ENCODE results near the gene MRPS34.
"Not testable (repeated sequence)": the region's sequence is repeated elsewhere in the genome, so short reads cannot be mapped to it uniquely, and the experiment has no call there.

DNA sequence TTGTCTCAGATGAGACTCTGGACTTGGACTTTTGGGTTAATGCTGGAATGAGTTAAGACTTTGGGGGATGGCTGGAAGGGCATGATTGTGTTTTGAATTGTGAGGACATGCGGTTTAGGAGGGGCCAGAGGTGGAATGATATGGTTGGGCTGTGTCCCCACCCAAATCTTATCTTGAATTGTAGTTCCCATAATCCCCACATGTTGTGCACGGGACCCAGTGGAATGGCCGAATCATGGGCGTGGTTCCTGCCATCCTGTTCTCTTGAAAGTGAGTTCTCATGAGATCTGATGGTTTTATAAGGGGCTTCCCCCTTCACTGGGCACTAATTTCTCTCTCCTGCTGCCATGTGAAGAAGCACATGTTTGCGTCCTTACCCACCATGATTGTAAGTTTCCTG lies 26.3 kb upstream of the MRPS34 start:
- TF ChIP-seq, protein P1, sequence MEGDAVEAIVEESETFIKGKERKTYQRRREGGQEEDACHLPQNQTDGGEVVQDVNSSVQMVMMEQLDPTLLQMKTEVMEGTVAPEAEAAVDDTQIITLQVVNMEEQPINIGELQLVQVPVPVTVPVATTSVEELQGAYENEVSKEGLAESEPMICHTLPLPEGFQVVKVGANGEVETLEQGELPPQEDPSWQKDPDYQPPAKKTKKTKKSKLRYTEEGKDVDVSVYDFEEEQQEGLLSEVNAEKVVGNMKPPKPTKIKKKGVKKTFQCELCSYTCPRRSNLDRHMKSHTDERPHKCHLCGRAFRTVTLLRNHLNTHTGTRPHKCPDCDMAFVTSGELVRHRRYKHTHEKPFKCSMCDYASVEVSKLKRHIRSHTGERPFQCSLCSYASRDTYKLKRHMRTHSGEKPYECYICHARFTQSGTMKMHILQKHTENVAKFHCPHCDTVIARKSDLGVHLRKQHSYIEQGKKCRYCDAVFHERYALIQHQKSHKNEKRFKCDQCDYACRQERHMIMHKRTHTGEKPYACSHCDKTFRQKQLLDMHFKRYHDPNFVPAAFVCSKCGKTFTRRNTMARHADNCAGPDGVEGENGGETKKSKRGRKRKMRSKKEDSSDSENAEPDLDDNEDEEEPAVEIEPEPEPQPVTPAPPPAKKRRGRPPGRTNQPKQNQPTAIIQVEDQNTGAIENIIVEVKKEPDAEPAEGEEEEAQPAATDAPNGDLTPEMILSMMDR (tag by site-specific recombination; IDR thresholded peaks at IDR 0.05), result not testable (repeated sequence)
- TF ChIP-seq OVOL3 (tag by site-specific recombination; IDR thresholded peaks at IDR 0.05); ZNF76 (tag by site-specific recombination; IDR thresholded peaks at IDR 0.05; ENCODE audit: borderline replicate concordance, low read depth); ZNF121 (tag by site-specific recombination; IDR thresholded peaks at IDR 0.05); ZNF274 (IDR thresholded peaks at IDR 0.05; ENCODE audit: low read length); ZNF274 (tag by site-specific recombination; IDR thresholded peaks at IDR 0.05; ENCODE audit: borderline replicate concordance): not testable (repeated sequence)
- TF ChIP-seq, protein P2, sequence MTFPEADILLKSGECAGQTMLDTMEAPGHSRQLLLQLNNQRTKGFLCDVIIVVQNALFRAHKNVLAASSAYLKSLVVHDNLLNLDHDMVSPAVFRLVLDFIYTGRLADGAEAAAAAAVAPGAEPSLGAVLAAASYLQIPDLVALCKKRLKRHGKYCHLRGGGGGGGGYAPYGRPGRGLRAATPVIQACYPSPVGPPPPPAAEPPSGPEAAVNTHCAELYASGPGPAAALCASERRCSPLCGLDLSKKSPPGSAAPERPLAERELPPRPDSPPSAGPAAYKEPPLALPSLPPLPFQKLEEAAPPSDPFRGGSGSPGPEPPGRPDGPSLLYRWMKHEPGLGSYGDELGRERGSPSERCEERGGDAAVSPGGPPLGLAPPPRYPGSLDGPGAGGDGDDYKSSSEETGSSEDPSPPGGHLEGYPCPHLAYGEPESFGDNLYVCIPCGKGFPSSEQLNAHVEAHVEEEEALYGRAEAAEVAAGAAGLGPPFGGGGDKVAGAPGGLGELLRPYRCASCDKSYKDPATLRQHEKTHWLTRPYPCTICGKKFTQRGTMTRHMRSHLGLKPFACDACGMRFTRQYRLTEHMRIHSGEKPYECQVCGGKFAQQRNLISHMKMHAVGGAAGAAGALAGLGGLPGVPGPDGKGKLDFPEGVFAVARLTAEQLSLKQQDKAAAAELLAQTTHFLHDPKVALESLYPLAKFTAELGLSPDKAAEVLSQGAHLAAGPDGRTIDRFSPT (tag by site-specific recombination; IDR thresholded peaks at IDR 0.05), result not testable (repeated sequence)
